Measurements from ENCODE around the gene BBS4.

GRCh38 chr15:72706266-72706665, 20.3 kb downstream of the BBS4 start:
- TF ChIP-seq CTCF (conservative IDR thresholded peaks at IDR 0.05) (no peak), EZH2 (IDR thresholded peaks at IDR 0.05; ENCODE audit: low read depth) (no peak)

Data from PC-9 (cell line).